GM12878 (cell line): ENCODE measurements around the gene SPATC1L. TPM values are rescaled to one million over a fixed set of nuclear protein-coding genes. Genes with fewer than 3 reads are reported as not detected.

Source experiments
- ATAC-seq: fragments of 200-7000 bp; cut with Tn5 transposase; 3 replicates; pipeline ENCODE4 v1.9.1; 2020; ENCODE audit warnings: mild to moderate bottlenecking, moderate library complexity
- BruUV-seq: library from RNA; stranded (reverse); fragments of 400-500 nt; replicated peaks from 2 replicates; lab custom pipeline; 2021; lab: Mats Ljungman, UMichigan
- CTCF ChIA-PET: fragments of 300-600 bp; sonication (Branson Sonifier 250); formaldehyde crosslinking; extraction: SDS; loops from one replicate; lab custom pipeline; 2021; ENCODE audit warnings: inconsistent platforms; lab: Yijun Ruan, JAX
- POLR2A ChIA-PET: fragments of 350-600 bp; formaldehyde crosslinking; extraction: SDS; loops from one replicate; lab custom pipeline; 2021; ENCODE audit warnings: inconsistent platforms; lab: Charles Lee
- RAD21 ChIA-PET: fragments of 300-600 bp; sonication (Branson Sonifier 250); formaldehyde crosslinking; loops from one replicate; lab custom pipeline; 2023; ENCODE audit warnings: antibody characterized with exemption; ENCODE audit not compliant: unreplicated experiment; lab: Charles Lee
- SMC1A ChIA-PET: fragments of 300-600 bp; sonication (Branson Sonifier 250); formaldehyde crosslinking; loops from one replicate; lab custom pipeline; 2023; ENCODE audit not compliant: unreplicated experiment, uncharacterized antibody; lab: Charles Lee
- DNase-seq: peaks from one replicate; pipeline ENCODE4 v3.0.0-alpha.2; 2011; ENCODE audit warnings: low read depth, low spot score
- FAIRE-seq: peaks from 3 replicates; lab custom pipeline; 2011; peaks lifted over from hg19 to GRCh38; lab: Jason Lieb, UNC
- H2AFZ ChIP-seq: 2 replicates; pipeline ENCODE4 v1.6.0; 2011; ENCODE audit warnings: low read depth, low read length, control low read depth; ENCODE audit not compliant: control insufficient read depth
- H3K27ac ChIP-seq: 2 replicates; pipeline ENCODE4 v1.5.1; 2011; ENCODE audit warnings: control low read depth; ENCODE audit not compliant: control insufficient read depth, insufficient read depth
- H3K27me3 ChIP-seq, 2 experiments: replicated peaks in 1 of 2; 2 replicates each; pipeline versions ENCODE4 v1.6.0 to v1.6.1; 2011; ENCODE audit warnings: low read length in 1 of 2; ENCODE audit not compliant: control insufficient read depth in 2 of 2, insufficient read depth in 2 of 2
- H3K36me3 ChIP-seq, 2 experiments: 2 replicates each; pipeline ENCODE4 v1.5.1; 2011; ENCODE audit warnings: low read length in 1 of 2; ENCODE audit not compliant: control insufficient read depth in 2 of 2, insufficient read depth in 2 of 2
- H3K4me1 ChIP-seq: 2 replicates; pipeline ENCODE4 v1.6.1; 2011; ENCODE audit warnings: mild to moderate bottlenecking, low read length, moderate library complexity, mixed read lengths; ENCODE audit not compliant: control insufficient read depth, insufficient read depth
- H3K4me2 ChIP-seq: 2 replicates; pipeline ENCODE4 v1.6.0; 2011; ENCODE audit warnings: control low read depth; ENCODE audit not compliant: control insufficient read depth, insufficient read depth
- H3K4me3 ChIP-seq: fragments of 200-600 bp; sonication (generic); 2 replicates; pipeline ENCODE4 v1.5.1; 2016
- H3K79me2 ChIP-seq: 2 replicates; pipeline ENCODE4 v1.6.0; 2011; ENCODE audit warnings: low read length; ENCODE audit not compliant: control insufficient read depth, insufficient read depth
- H3K9ac ChIP-seq: 2 replicates; pipeline ENCODE4 v1.8.0; 2011; ENCODE audit warnings: low read length, control low read depth, mixed read lengths; ENCODE audit not compliant: control insufficient read depth, insufficient read depth
- H3K9me3 ChIP-seq: replicated peaks from 3 replicates; pipeline ENCODE4 v1.5.1; 2011; ENCODE audit warnings: mild to moderate bottlenecking, low read length; ENCODE audit not compliant: control insufficient read depth, insufficient read depth
- H4K20me1 ChIP-seq: 2 replicates; pipeline ENCODE4 v1.6.0; 2011; ENCODE audit not compliant: control insufficient read depth, insufficient read depth
- CHD1 ChIP-seq: IDR thresholded peaks from 2 replicates; pipeline ENCODE4 v1.6.1; 2012; ENCODE audit warnings: low read depth, low read length, improper control_type of control experiment
- DPF2 ChIP-seq: fragments of 450-650 bp; IDR thresholded peaks from 2 replicates; pipeline ENCODE4 v1.6.1; 2017; ENCODE audit warnings: mild to moderate bottlenecking
- E2F4 ChIP-seq: IDR thresholded peaks from 2 replicates; pipeline ENCODE4 v1.6.1; 2012; ENCODE audit warnings: low read depth, low read length, improper control_type of control experiment
- EP300 ChIP-seq, 2 experiments: fragments of 150-350 bp in 1 of 2; IDR thresholded peaks; 2 replicates each; pipeline ENCODE4 v1.6.1; 2011 to 2012; ENCODE audit warnings: low read depth in 2 of 2, low read length in 2 of 2, borderline replicate concordance in 1 of 2, improper control_type of control experiment in 1 of 2, inconsistent platforms in 1 of 2; ENCODE audit not compliant: control insufficient read depth in 1 of 2
- GABPA ChIP-seq: IDR thresholded peaks from 2 replicates; pipeline ENCODE4 v1.6.1; 2014; ENCODE audit warnings: antibody characterized with exemption, low read depth, mild to moderate bottlenecking, inconsistent platforms
- HCFC1 ChIP-seq: fragments of 150-350 bp; IDR thresholded peaks from 2 replicates; pipeline ENCODE4 v1.6.1; 2014; ENCODE audit warnings: low read length
- JUND ChIP-seq: IDR thresholded peaks from 2 replicates; pipeline ENCODE4 v1.6.1; 2012; ENCODE audit warnings: low read depth, mild to moderate bottlenecking, low read length, improper control_type of control experiment, moderate library complexity
- MTA2 ChIP-seq: fragments of 450-650 bp; IDR thresholded peaks from 2 replicates; pipeline ENCODE4 v1.6.1; 2016; ENCODE audit warnings: low read depth, mild to moderate bottlenecking, moderate library complexity
- NFYA ChIP-seq: IDR thresholded peaks from 2 replicates; pipeline ENCODE4 v1.6.1; 2011; ENCODE audit warnings: low read depth, mild to moderate bottlenecking, low read length, improper control_type of control experiment, borderline replicate concordance
- NR2C1 ChIP-seq: fragments of 450-650 bp; IDR thresholded peaks from 2 replicates; pipeline ENCODE4 v1.6.1; 2017; ENCODE audit warnings: antibody characterized with exemption, mild to moderate bottlenecking, moderate library complexity
- PBX3 ChIP-seq: IDR thresholded peaks from 2 replicates; pipeline ENCODE4 v1.6.1; 2011; ENCODE audit warnings: mild to moderate bottlenecking, low read depth, low read length, moderate library complexity; ENCODE audit not compliant: insufficient replicate concordance
- POLR2AphosphoS5 ChIP-seq: IDR thresholded peaks from 2 replicates; pipeline ENCODE4 v1.6.1; 2011; ENCODE audit warnings: mild to moderate bottlenecking, low read length, inconsistent platforms
- STAT3 ChIP-seq: IDR thresholded peaks from 2 replicates; pipeline ENCODE4 v1.6.1; 2011; ENCODE audit warnings: low read depth, low read length, improper control_type of control experiment
- SUPT20H ChIP-seq: IDR thresholded peaks from 2 replicates; pipeline ENCODE4 v1.6.1; 2011; ENCODE audit warnings: low read depth, mild to moderate bottlenecking, low read length, moderate library complexity, borderline replicate concordance; ENCODE audit not compliant: control insufficient read depth
- SUZ12 ChIP-seq: fragments of 200-600 bp; sonication (generic); IDR thresholded peaks from one replicate; pipeline ENCODE4 v1.6.1; 2018; ENCODE audit warnings: antibody characterized with exemption, mild to moderate bottlenecking; ENCODE audit not compliant: unreplicated experiment
- ZBED1 ChIP-seq: IDR thresholded peaks from 2 replicates; pipeline ENCODE4 v1.6.1; 2016; ENCODE audit warnings: borderline replicate concordance
- ZNF274 ChIP-seq: IDR thresholded peaks from one replicate; pipeline ENCODE4 v1.8.0; 2011; ENCODE audit not compliant: insufficient read length, insufficient read depth
- WGBS: methylation state at CpG from one replicate; pipeline ENCODE4 v1.1.6; 2016; ENCODE audit warnings: low lambda C conversion rate; ENCODE audit not compliant: insufficient replicate concordance, insufficient coverage; ENCODE audit errors: missing lambda C conversion rate; 5-methylcytosine and 5-hydroxymethylcytosine counted together
- in situ Hi-C: fragments of 300-500 bp; cut with MboI; formaldehyde crosslinking; loops from 9 replicates; pipeline ENCODE4 v1.14.3; 2018; ENCODE audit warnings: mixed read lengths
- intact Hi-C: fragments of 100-400 bp; cut with micrococcal nuclease; formaldehyde crosslinking; loops from one replicate; pipeline ENCODE4 v1.14.2; 2022; ENCODE audit not compliant: unreplicated experiment
- polyA plus RNA-seq, 11 experiments: library from polyadenylated mRNA; depleted of rRNA in 4 of 11; unstranded in 6 of 11; stranded (reverse) in 5 of 11; fragments of >200 nt; fragmentation: Nextera tagmentation in 4 of 11; fragmentation: Illumina TruSeq in 1 of 11; extraction: Ambion mirVana in 4 of 11; extraction: Trizol in 1 of 11; gene quantifications; 1 replicate in 1 of 11; 2 replicates in 10 of 11; pipeline versions ENCODE4 v1.2.1 to v1.2.3, GENCODE V29; 2011 to 2016; ENCODE audit warnings: inconsistent platforms in 2 of 11, missing spikeins in 2 of 11, low read depth in 1 of 11
- total RNA-seq, 4 experiments: library from RNA; depleted of rRNA in 3 of 4; stranded (reverse); fragments of >200 nt in 3 of 4; fragmentation: Illumina TruSeq in 1 of 4; extraction: Trizol in 1 of 4; gene quantifications; 2 replicates each; pipeline versions ENCODE4 v1.2.1 to v1.2.3, GENCODE V29; 2013 to 2021

The SPATC1L gene
- total and polyA plus RNA-seq, 10 of the 15 experiments (the other 5 are each of a cell fraction or from before 2014, with no cell fraction given), result 1.4 to 16.0 (median 7.0) TPM; not detected in 2

- H3K9me3 ChIP-seq, result no peaks in the 10 kb centered on the region; the same call in 2 of the 3 replicates
- DNase-seq, result no peak
- RAD21 ChIA-PET, result no interaction called here
Observed at GRCh38 chr21:46111857-46112724, 72.2 kb downstream of the SPATC1L start.

More at GRCh38 chr21:46111857-46112724, 72.2 kb downstream of the SPATC1L start:
- CTCF ChIA-PET, result no interaction called here
- ATAC-seq, result no peak
- intact Hi-C loops (no loop called here), in situ Hi-C loops (no loop called here)
- H3K4me3 ChIP-seq, result no peak overlapping the region
- POLR2A ChIA-PET, result no interaction called here
- no peaks in the 10 kb centered on the region for H3K79me2 ChIP-seq
- FAIRE-seq, result no peak
- H3K4me1 ChIP-seq, result no peaks in the 10 kb centered on the region
- no peak overlapping the region for H3K9ac ChIP-seq
- BruUV-seq, result no TSS peak
- no peak overlapping the region for H3K27ac ChIP-seq
- H3K4me2 ChIP-seq, result no peak overlapping the region
- H4K20me1 ChIP-seq, result no peaks in the 10 kb centered on the region
- H3K27me3 ChIP-seq, result no peaks in the 10 kb centered on the region
- SMC1A ChIA-PET, result no interaction called here
- no peak overlapping the region for H2AFZ ChIP-seq
- no peak for TF ChIP-seq MTA2
- no peak for TF ChIP-seq CHD1
- TF ChIP-seq NFYA, result no peak
- no peak for TF ChIP-seq NR2C1
- no peak for TF ChIP-seq PBX3
- TF ChIP-seq POLR2AphosphoS5, result no peak
- TF ChIP-seq SUZ12, result no peak
- TF ChIP-seq E2F4, result no peak
- TF ChIP-seq JUND, result no peak
- TF ChIP-seq ZNF274, result no peak
- no peak for TF ChIP-seq DPF2
- TF ChIP-seq GABPA, result no peak
- no peak for TF ChIP-seq STAT3
- no peak for TF ChIP-seq EP300 (IDR thresholded peaks at IDR 0.05; ENCODE audit: borderline replicate concordance in 1 of 2, control insufficient read depth in 1 of 2, low read depth in 2 of 2, low read length in 2 of 2)
- TF ChIP-seq SUPT20H, result no peak
- TF ChIP-seq HCFC1, result no peak
- no peak for TF ChIP-seq ZBED1
- TF ChIP-seq, all 136 proteins: peak for 0
- 82% methylated on average over 58 of the region's 69 CpGs for WGBS
- H3K36me3 ChIP-seq, result no peaks in the 10 kb centered on the region
